Stimulated activated CD4-positive, alpha-beta T cell treated with anti-CD3 and anti-CD28 coated beads, Interleukin-12 subunit alpha, Interleukin-12 subunit beta, amount 100 ng/mL, for 24 hours (primary cell): ENCODE results near the gene NPAS3.

Source experiments
- DNase-seq, 2 experiments: peaks; one replicate each; pipeline ENCODE4 v3.0.0-alpha.2; 2020; ENCODE audit warnings: low read depth in 2 of 2

The NPAS3 gene

DNA sequence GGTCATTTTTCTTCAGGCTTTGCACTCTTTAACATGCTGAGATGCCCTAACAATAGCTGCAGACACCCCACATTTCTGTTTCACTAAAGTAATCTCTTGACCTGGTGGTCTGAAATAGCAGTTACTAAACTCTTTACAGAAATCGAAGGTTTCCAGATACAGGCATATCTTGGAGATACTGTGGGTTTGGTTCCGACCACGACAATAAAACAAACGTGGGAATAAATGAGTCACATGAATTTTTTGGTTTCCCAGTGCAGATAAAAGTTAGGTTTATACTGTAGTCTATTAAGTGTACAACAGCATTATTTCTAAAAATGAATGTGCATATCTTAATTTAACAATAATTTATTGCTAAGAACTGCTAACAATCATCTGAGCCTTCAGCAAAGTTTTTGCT, 803.5 kb downstream of the NPAS3 start:
- DNase-seq = no peak

DNA sequence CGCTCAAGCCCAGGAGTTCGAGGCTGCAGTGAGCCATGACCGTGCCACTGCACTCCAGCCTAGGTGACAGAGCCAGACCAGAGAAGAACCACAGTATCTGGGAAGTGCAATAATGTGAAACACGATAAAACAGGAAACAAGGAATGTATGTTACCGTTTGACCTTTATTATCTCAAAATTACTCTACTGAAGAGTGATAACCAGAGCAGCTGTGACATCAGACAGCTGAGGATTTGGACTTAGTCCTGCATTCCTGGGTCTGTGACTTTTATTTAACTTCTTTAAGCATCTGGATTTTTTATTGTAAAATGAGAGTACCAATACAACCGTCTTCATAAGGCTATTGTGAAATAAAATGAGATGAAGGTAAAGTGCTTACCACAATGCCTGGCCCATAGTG, 806.5 kb downstream of the NPAS3 start:
- no peak for DNase-seq

DNA sequence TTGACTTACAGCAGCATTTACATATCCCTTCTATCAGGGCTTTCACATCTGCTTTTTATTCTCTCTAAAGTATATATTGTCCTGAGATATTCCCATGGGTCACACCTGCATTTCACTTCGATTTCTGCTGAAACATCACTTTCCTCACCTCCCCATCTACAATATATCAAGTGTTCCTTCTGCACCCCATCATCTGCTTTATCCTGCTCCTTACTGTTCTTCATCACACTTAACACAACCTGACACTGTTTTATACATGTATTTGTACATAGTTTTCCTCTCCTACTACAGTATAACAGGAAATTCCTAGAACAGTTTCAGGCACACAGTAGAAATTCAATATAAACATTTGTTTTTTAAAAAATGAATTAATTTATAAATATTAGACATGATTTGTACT, 809.1 kb downstream of the NPAS3 start:
- DNase-seq = no peak

DNA sequence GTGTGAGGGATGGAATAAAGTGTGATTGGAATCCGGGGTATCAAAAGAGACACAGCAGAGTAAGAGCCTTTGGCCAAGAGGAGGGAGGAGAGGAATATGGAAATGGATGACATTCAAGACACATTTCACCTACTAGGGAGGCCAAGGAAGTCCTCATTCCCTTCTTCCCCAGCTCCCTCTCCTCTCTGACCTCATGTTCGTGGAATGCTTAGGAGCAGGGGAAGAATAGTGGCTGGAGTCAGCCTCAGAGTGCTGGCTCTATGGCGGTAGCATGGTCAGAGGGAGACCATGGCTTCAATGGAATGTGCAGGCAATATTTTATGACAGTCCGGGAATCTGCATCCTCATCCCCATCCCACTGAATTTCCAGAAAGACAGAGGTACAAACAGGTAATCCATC, 815.6 kb downstream of the NPAS3 start:
- DNase-seq = no peak

DNA sequence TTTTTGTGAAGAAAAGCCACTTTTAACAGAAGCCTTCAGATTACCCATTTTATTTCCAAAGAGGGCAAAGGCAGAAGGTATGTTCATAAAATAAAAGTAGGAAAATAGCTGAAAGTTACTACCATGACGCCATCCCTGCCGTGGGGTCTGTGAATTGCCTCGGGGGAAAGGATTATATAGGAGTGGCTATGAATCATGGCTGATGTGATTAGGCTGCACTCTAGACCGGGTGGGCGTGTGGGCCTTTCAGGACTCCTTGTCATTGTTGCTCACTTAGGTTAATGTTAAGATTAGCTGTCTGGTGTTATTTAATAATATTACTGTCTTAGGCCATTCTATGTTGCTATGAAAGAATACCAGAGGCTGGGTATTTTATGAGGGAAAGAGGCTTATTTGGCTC, 816.7 kb downstream of the NPAS3 start:
- no peak for DNase-seq

DNA sequence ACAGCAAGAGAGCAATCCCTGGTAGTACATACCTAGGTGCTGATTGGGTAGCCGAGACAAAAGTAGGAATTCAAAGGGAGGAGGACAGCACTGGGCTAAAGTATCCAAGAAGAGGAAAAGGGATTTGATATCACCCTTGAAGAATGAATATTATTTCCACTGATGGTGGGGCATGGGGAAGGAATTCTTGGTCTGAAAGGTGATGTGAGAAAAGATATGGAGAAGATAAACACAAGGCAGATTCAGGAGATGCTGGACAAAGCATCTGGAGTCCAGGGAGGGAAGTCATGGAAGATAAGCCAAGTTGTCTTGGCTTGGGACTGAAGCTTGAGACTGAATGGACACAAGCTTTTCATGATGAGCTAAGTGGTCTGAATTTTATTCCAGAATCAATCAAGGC, 818.2 kb downstream of the NPAS3 start:
- no peak for DNase-seq

DNA sequence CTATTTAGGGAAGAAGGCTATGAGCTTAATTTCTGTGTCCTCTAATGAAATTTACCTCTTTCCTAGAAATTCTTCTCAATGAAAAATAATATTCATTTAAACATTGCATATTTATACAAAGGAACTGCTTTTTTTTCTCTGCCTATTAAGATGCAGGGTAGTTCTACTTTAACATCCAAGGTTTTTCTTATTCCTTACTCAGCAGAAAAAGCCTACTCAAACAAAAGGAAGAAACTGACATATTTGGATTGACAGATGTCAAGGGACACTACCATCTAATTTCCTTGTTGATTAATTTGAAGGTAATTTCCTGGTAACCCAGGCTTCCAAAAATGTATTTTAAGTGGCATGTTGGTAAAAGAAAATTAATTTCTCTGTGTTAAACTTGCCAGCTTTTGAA, 819.9 kb downstream of the NPAS3 start:
- no peak for DNase-seq

DNA sequence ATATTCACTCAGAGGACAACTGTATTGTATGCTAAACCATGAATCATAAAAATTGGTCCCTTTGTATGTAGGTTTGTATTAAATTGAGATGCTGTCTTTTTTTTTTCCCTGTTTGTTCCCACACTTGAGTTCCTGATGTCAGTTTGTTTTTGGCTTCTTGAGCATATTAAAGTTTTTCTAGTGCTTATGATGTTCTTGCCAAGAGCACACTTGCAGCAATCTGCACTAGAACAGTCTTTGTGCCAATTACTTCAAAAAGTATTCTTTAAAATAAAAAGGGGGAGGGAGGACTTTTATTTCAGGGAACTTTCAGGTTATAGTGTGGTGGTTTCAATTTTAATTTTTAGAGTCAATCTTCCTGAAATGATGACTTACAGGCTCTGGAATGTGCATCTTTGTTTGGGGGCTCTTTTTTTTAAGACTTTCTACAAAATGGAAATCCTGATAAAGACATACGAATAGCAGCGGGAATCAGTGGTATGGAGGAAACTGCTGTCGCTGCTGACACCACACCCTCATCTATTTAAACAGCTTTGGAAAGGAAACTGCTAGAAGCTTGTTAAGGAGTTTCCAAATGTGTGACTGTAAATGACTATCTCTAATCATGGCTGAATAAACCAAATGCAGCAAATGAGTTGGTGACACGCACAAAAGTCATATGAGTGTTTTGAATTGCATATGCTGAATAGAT, 823.6 kb downstream of the NPAS3 start:
- DNase-seq = no peak

DNA sequence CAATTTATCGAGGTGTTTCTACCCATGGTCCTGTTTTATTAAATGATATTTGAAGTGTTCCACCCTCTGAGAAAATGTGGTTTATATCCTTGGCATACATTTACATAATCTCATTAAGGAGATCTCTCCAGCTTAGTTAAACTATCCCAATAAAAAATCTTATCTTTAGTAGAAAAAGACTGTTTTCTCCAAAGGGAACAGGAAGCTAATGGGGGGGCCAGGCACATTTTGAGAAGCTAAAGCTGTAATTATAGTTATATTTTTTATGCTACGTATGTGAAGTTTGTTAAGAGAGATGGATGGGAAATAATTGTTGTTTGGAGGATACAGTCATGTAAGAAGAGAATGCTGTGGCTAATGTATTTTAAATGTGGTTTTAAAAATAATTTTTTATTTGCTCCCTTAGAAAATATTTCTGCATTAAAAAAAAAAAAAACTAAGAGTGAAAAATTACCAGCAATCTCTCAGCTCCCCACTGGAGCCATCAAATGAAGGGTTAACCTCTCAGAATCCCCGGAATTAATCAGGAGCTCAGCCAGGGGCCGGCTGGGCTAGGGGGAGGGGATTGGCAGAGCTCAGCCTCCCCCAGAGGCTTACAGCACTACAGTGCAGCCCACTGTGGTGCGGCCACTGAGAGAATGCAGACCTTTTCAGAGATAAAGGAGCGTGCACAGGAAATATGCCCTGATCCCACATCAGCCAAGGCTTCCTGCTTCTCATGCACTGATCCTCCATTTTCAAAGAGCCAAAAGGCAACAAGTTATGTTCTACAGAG, 826.4 kb downstream of the NPAS3 start:
- DNase-seq = no peak

DNA sequence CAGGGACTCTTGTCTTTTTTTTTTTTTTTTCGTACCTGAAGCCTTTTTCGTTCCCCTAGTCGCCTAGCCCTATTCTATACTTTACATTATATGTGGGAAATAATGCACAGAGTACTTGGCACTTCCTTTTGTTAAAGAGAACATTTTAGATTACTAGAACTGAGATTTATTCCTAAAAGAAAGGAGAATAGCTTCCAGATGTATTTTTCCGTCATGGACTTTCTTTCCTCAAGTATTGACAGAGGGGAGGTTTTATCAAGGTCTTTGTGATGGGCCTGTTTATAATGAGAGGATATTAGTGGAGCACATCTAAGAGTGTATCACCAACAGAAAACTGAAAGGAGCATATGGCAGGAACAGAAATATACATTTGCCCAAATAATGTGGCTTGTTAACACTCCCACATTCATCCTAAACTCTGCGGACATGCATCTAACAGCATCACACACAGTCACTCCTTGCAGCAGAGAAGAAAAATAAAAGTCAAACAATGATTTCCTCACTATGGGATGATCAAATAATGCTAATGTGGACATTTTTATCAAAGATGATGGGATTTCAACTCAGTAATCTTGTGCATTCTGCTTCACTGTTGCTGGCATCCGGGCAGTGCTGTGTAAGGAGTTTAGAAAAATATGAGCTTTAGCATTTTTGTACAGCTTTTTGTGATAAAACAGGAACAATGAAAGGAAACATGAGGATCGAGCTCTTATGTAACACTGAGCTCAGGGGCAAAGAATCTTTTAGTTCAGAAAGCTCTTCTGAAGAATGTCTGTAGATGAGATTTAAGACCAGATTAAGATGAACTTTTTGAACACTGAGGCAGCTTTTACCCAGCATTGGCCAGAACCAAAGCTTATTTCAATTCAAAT, 829.1 kb downstream of the NPAS3 start:
- DNase-seq = no peak

DNA sequence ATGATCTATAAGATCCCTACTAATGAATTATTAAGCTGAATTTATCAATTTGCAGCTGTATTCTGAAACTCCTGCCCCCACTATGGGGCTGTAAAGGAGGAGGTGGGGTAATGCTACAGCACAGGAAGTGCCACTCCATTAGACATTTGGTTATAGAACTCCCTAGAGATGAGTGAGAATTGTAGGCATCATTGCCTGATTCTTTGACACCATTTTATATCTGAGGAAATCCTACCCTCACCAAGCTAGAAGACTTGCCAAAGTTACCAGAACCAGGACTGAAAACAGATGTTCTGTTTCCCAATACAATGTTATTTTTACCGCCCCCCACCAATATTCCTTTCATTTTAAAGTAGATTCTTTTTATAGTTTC, 829.8 kb downstream of the NPAS3 start:
- no peak for DNase-seq

DNA sequence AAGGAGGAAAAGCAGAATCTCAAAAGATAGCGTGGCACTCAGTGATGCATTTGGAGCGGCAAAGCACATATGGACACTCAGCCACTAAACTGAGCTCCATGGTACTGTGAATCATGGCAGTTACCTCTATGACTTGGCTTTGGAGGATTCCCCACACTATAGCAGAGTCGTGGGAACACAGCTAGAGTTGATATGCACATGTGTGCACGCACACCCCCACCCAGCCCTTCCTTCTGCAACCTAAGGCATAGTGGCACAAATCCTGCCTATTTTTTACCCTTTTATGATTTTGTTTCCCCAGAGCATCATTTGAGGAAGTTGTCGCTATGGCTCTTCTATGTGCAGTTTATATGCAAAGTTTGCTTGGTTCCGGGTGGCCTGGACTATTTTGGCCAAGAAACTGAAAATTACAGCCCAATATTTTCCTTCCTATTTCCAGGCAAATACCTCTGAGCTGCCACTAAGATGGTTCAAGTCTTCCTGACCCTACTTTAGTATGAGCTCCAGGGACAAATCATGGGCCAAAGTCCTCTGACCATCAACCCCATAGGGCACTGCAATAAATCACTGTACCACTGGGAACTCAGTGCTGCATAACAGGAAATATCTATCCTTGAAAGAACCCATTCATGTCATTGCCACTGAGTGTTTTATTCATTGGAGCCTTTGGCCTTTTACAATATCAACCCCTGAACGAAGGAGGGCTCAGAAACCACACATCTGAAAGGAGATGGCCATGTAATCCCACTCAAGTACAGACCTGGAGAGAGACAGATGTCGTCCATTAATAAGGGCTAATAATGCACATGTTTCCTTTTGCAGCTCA, 834.7 kb downstream of the NPAS3 start:
- DNase-seq = no peak

DNA sequence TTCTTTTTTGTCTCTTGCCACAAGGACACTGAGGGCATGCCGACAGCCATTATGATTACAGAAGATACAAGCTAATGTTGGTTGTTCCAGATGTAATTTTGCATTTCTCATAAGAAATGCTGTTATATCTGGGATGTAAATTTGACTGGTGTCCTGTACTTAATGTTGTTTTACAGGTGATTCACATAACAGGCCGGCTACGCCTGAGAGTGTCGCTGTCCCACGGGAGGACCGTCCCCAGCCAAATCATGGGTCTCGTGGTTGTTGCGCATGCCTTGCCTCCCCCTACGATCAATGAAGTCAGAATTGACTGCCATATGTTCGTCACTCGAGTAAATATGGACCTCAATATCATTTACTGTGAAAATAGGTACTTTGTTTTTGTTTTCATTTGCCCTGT, 835.5 kb downstream of the NPAS3 start:
- no peak for DNase-seq

DNA sequence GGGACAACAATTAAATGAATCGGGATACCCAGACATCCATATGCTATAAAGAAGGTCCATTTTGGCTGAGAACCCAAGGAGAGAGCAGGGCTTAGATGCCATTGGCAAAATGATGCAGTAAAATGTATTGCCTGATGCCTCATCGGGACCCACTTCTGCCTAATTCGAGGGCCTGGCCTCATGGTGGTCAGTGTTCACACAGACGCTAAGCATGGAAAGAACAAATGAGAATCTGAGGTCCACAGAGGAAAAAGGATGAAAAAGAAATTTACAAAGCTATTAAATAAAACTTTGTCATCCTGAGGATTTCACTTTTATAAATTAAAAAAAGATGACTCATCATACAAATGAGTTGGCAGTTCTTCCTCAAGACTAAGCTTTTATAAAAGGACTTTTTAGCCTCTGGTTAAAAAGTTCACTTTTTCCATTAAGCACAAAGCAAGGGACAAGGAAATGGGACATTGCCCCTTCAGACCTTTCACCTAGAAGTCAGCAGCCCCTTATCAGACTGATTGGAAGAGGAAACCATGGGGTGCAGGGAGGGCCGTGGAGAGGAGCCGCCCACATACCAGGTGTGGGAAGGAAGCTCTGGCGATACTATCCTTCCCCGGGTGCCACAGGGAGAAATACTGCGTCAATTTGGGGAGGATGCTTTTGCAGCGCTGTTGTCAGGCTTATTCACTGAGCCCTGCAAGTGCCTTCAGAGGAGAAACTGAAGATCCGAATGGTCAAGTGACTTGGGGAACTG, 836.2 kb downstream of the NPAS3 start:
- DNase-seq = no peak

DNA sequence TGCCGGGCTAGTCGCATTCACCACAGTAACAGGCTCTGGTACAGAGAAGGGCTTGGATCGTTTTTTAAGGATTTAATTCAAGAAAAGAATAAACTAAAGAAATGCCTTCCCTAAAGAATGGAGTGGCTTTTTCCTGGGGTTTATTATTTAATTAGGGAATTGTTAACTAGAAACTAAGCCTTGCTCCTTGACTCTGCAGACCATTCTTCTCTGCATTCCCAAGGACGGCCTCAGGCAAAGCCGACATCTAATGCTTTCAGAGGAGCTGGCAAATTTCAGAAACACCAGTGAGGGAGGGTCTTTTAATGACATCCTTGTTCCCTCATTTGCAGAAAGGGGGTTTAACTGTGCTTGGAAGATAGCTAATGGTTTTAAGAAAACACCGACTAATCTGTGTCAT, 838.2 kb downstream of the NPAS3 start:
- DNase-seq = no peak

DNA sequence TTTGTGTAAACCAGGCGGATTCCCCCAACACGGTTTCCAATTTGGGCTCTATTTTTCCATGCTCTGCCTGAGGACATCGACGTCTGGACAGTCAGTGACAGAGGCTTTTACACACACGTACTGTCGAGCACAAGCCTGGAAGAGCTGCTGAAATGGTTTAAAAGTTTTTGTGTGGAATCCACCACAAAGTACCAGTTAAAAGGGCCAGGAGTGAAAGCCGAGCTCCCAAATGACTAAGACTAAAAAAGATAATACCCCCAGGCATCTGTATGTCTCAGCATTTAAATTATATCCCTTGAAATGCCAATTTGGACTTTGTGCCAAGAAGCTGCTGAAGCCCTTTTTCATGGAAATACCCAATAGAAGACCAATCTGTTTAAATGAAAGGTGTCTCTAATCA, 839.0 kb downstream of the NPAS3 start:
- no peak for DNase-seq

DNA sequence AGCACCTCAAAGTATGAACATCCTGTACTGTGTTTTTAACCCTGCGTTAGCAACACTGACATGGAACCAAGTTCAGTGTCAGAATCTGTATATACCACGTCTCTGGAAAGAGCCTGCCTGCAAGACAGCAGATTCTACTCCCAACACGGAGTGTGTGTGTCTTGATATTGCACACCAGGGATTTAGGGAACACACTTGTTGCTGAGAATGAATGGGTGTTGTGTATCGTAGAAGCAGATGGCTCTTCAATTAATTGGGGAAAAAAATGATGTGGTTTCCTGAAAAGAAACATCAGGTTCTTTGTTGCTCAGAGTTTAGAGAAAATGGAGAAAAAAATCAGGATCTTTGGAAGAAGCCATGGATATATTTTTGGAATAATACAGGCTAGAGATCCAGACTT, 841.4 kb downstream of the NPAS3 start:
- no peak for DNase-seq

DNA sequence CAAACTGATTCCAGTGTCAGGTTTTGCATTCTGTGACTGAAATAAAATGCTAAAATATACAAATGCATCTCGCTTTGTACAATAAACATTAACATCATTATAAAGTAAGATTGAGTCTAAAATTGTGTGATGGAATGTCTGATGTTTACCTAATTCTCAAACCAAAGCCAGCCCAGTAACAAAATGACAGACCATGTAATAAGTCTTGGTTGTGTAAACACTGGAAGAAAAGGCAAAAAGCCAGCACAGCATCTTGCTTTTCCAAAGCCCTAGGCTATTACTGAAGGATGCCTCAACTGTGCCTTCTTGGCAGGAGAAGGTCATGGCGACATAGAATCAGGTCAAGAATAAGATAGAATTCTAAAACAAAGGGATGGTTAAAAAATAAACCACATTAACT, 842.6 kb downstream of the NPAS3 start:
- DNase-seq = no peak

DNA sequence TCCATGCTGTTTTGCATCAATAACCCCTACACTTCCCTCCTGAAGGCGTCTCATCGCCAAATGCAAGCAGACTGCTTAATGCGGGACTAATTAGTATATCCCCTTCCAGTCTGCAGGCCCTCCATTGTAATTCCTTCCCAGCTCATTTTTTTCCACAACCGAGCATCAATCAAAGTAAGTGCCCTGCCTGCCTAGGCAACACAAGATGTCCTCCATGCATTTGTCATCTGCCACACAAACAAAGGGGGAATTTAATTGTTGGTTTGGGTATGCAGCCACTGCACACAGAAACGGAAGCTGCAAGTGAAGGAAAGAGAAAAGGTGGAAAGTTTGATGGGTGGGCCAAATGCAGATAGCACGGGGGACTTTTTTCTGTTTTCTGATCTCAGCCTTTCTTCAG, 844.2 kb downstream of the NPAS3 start:
- DNase-seq = no peak

DNA sequence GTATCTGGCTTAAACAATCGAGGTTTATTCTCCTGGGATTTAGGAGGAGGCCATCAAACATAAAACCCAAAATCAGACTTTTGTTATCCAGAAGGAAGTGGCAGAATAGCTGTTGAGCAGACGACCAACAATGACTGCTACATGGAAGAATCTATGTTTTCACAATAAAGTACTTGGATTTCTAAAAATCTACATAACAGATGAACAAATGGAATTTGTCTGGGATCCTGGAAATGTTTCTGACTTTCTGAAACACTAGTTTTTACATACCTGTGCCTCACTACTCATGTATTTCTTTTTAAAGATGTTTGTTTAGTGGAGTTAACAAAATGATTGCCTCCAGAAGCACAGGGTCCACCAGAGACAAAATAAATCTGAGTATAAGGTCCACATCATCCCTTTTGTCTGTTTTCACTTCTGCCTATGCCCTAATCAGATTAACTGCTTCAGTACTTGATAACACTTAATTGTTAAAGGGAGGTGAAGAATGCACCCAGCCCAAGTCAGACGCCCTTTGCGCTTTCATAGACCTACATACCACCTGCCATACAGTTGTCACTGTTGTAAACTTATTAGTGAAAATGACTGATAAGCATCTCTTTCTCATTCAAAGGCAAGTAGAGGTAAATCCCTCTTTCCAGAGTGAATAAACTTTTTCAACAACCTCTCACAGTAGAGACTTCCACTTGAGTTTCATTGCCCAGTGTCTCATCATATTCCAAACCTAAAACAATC, 847.6 kb downstream of the NPAS3 start:
- DNase-seq = no peak
